GM19043 (cell line): ENCODE measurements around the gene GMNC.

Experiments used
- ATAC-seq: cut with Tn5 transposase; IDR thresholded peaks from one replicate; pipeline ENCODE4 v1.9.1; 2021; ENCODE audit warnings: low read depth; ENCODE audit not compliant: unreplicated experiment

GMNC gene

DNA sequence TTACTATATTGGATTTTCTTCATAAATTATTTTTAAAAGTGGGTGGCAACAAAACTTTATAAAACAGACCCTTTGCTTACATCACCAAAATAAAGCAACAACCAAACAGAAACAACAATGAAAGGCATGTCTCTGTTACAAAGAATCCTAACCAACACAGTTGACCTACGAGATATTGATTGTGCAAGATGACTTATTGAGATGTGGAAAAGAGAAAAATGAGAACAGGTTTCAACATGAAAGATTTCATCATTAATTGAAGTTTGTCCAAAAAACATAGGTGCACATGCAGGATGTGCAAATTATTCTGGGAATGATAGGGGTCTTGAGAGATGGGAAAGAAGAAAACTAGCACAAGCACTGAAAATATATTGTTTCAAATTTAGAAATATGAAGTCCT is 9.0 kb downstream of the GMNC start:
- no peak for ATAC-seq

DNA sequence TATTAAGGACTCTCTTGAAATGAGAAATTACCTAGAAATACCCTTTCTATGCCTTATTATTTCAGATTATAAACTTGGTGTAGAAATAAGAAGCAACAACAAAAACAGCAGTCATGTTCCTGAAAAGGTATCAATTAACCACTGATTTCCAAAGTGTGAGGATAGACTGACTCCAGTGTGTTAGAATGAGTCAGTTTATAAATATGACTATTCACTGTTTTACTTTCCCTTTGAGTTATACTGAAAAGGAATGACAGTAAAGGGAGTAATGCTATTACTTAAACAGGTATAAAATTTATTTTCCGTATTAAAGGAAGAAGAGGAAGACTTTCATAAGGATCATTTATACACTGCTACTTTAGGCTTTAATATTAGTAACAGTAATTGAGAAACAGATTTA is 12.9 kb downstream of the GMNC start:
- ATAC-seq = no peak

DNA sequence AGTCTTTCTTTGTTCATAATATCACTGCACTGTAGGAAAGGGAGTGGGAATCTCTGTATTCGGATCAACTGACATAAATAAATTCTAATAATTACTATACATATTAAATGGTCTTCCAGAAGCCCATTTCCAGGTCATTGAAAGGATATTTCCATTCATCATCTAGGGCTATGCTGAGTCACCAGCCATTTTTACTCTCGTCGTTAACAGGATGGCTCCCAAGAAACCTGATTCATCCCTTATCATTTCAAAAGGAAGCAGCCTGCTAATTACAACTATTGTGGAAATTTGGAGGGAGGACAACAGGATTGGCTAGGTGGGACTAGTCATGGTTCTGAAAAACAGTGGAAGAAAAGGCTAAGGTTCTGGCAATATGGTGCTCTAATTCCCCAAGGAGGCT is 13.6 kb downstream of the GMNC start:
- no peak for ATAC-seq

DNA sequence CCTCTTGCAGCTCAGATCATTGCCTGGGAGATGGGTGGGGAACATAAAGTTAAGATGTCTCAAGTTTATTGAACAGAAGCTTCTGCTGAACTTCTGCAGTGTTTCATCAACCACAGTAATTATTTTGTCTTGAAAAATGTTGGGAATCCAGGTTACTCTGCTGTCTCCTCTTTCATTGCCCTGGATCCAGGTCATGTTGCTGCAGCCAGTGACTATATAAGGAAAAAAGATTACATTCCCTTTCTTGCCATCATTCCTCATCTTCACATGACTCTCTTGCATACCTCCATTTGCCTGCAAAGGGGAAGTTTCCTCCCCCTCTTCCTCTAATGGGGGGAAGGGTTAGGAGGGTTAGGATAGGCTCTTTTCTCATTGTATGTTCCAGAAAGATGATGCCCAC is 15.1 kb downstream of the GMNC start:
- no peak for ATAC-seq

DNA sequence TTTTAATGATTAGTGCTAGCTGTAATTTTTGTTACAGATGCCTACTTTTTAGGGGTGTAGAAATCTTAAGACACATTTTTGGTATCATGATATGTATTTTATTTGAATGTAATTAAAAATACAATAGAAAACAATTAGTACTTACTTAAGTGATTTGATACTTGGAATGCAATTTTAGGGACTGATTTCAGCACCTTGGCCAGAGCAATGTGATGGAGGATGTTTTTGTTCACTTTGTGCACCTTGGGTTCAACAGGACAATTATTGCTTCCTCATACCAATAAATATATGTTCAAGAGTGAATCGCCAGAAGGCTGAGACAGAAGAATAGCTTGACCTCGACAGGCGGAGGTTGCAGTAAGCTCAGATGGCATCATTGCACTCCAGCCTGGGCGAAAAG is 22.3 kb downstream of the GMNC start:
- ATAC-seq = no peak

DNA sequence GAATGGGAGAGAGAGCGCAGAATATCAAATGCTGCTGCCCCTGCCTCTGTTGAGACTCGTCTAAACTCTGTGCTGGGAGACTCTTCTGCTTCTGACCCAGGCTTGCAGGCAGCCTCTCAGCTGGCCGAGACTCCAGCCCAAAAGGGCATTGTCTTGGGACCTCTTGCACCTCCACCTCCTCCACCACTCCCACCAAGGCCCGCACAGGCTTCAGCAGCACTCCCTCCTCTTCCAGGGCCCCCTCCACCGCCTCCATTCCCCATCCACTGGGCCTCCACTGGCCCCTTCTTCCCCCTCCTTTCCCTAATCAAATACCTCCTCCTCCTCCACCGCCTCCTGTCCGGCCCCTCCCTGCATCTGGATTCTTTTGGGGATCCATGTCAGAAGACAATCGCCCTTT is 31.3 kb downstream of the GMNC start:
- no peak for ATAC-seq

- no peak for ATAC-seq
Observed at GRCh38 chr3:190830031-190830430, 32.5 kb downstream of the GMNC start.

GRCh38 chr3:190826018-190826417 is 36.5 kb downstream of the GMNC start:
- ATAC-seq = no peak

DNA sequence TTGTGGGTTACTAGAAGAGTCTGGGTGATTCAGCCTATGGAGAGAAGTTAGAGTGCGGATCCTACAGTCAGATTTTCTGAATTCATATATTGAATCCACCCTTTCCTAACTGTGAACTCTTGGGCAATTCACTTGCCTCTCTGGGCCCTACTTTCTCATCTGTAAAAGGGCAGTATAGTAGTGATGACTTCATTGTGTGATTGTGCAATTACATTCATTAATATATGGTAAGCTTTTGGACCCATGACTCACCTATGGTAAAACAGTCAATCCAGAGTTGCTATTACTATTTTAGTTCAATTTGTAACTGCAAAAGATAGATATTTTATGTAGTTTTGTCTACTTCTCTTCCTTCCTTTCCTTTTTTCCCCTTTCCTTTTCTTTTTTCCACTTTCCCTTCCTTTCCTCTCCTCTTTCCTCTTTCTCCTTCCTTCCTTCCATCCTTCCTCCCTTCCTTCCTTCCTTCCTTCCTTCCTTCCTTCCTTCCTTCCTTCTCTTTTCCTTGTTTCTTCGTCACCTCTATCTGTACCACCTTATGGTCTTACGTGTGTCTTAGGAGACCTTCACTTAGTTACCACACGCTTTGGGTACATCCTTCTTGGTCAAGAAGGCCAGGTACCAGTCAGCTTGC is 37.0 kb downstream of the GMNC start:
- no peak for ATAC-seq

GRCh38 chr3:190811775-190812480 is 50.6 kb downstream of the GMNC start:
- peak; percentile 88 for ATAC-seq

- no peak for ATAC-seq
Observed at GRCh38 chr3:190810957-190811356, 51.5 kb downstream of the GMNC start.

DNA sequence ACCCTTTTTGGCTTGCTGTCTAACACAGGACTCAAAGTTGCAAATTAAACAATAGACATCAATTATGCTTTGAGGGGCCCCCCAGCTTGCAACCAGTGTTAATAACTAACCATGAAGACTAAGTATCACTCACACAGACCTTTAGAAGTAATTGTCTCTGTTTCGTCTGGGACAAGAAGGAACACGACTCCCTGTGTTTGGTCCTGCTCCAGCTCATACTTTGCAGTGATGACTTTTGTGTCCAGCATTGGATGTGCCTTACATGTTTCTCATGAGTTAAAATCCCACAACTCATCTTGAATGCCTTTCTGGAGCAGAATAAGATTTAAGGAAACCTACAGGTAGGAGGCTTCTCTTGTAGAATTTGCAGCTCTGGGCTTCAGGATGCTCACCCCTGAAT is 53.1 kb downstream of the GMNC start:
- ATAC-seq = no peak

- no peak for ATAC-seq
Observed at GRCh38 chr3:190807719-190808375, 54.6 kb downstream of the GMNC start.
